ENCODE results near the gene ZSCAN20. TPM values are rescaled to one million over a fixed set of nuclear protein-coding genes. Genes with fewer than 3 reads are reported as not detected.

The ZSCAN20 gene
- 4.3 TPM for total RNA-seq
- long read RNA-seq, full-length matches to known transcripts = 1 of 3 reads
- long read RNA-seq, partial matches to known transcripts = 0 of 3 reads
- long read RNA-seq, other reads (novel, unspliced or antisense) = 2 of 3 reads

GRCh38 chr1:33472269-33472980 is at the start of gene ZSCAN20:
TSS of gene ZSCAN20 (plus strand) at chr1:33472645. CDS start at chr1:33479289, 6,644 bp downstream.
- Histone ChIP-seq H3K27me3 (no peaks in the 10 kb centered on the region), H3K27ac (peak within 1 kb of the TSS; percentile 67), H3K4me3 (peak within 1 kb of the TSS; percentile 62), H3K36me3 (no peaks in the 10 kb centered on the region), H3K9me3 (no peaks in the 10 kb centered on the region), H3K4me1 (peaks cover 21% of the 10 kb centered on the region)
- DNase-seq = peak; percentile 99
- intact Hi-C loops (cut with DNase I) = no loop called here
- ATAC-seq = peak; percentile 98
- no peak for TF ChIP-seq CTCF (IDR thresholded peaks at IDR 0.05)

- no peaks in the 10 kb centered on the region for H3K27me3 ChIP-seq
- ATAC-seq = no peak
- no peak for TF ChIP-seq CTCF (IDR thresholded peaks at IDR 0.05)
- no peaks in the 10 kb centered on the region for H3K9me3 ChIP-seq
- no peaks in the 10 kb centered on the region for H3K4me1 ChIP-seq
- intact Hi-C loops (cut with DNase I) = no loop called here
- no peak overlapping the region for H3K4me3 ChIP-seq
- H3K36me3 ChIP-seq = no peaks in the 10 kb centered on the region
- no peak overlapping the region for H3K27ac ChIP-seq
- no peak for DNase-seq
Measured at GRCh38 chr1:33424205-33424604, 48.2 kb upstream of the ZSCAN20 start.

DNA sequence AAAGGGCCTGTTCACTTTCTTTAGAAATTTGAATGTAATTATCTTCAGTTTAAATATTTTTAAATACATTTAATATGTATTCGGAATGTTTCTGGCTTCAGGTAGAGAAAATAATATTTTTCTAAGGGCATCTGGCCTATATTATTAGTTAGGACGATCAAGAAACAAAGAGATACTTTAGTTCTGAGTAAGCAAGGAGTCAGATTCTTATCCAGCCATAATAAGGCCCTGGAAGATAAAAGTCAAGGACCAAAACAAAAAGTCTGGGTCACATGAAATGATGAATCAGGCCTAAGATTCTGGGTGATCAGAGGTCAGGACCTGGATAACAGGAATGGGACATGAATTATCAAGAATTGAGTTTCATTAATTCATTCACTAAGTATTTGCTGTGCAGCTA is 47.8 kb upstream of the ZSCAN20 start:
- Histone ChIP-seq H3K36me3 (no peaks in the 10 kb centered on the region), H3K9me3 (no peaks in the 10 kb centered on the region), H3K4me1 (no peaks in the 10 kb centered on the region), H3K27ac (no peak overlapping the region), H3K4me3 (no peak overlapping the region), H3K27me3 (no peaks in the 10 kb centered on the region)
- no peak for ATAC-seq
- TF ChIP-seq CTCF (IDR thresholded peaks at IDR 0.05) = no peak
- DNase-seq = no peak
- intact Hi-C loops (cut with DNase I) = no loop called here

- intact Hi-C loops (cut with DNase I) = no loop called here
- H3K4me3 ChIP-seq = no peak overlapping the region
- H3K27ac ChIP-seq = no peak overlapping the region
- H3K4me1 ChIP-seq = peaks cover 6% of the 10 kb centered on the region
- H3K9me3 ChIP-seq = no peaks in the 10 kb centered on the region
- TF ChIP-seq CTCF (IDR thresholded peaks at IDR 0.05) = no peak
- ATAC-seq = no peak
- H3K36me3 ChIP-seq = no peaks in the 10 kb centered on the region
- no peak for DNase-seq
- H3K27me3 ChIP-seq = no peaks in the 10 kb centered on the region
Measured at GRCh38 chr1:33425900-33426299, 46.5 kb upstream of the ZSCAN20 start.

DNA sequence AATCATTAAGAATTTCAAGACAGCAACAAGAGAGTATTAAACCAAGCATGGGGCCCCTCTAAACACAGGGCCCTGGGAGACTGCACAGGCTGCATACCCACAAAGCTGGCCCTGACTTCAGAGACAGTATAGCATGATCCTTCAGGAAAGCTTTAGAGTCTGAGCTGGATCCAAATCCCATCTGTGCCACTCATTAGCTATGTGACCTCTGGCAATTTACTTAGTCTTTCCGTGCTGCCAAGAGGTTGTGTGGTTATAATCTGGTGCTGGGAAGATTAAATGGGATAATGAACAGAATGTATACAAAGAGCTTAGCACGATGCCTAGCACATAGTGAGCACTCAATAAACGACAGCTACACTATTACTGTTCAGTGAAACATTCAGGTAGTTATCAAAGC is 45.5 kb upstream of the ZSCAN20 start:
- no peak for ATAC-seq
- Histone ChIP-seq H3K36me3 (no peaks in the 10 kb centered on the region), H3K27me3 (no peaks in the 10 kb centered on the region), H3K27ac (no peak overlapping the region), H3K4me1 (peaks cover 12% of the 10 kb centered on the region), H3K9me3 (no peaks in the 10 kb centered on the region), H3K4me3 (no peak overlapping the region)
- no peak for DNase-seq
- intact Hi-C loops (cut with DNase I) = no loop called here
- no peak for TF ChIP-seq CTCF (IDR thresholded peaks at IDR 0.05)

Measured in upper lobe of right lung (tissue), 1 donor.